Ovary (tissue), 3 donors: ENCODE measurements around the gene TTC38.

Experiments used
- CTCF ChIP-seq, 3 donors: fragments of 450-650 bp in 2 of 3; fragments of 200-600 bp in 1 of 3; IDR thresholded peaks; one replicate each; pipeline versions ENCODE4 v1.5.1 to v1.8.0; 2016 to 2022; ENCODE audit warnings: antibody characterized with exemption in 3 of 3, mild to moderate bottlenecking in 1 of 3
- POLR2A ChIP-seq: fragments of 450-650 bp; IDR thresholded peaks from one replicate; pipeline ENCODE4 v1.6.1; 2017; ENCODE audit warnings: antibody characterized with exemption, mild to moderate bottlenecking, moderate library complexity
- donor health status: DM: no; HTN: no; CAD: no.

- TF ChIP-seq CTCF (IDR thresholded peaks at IDR 0.05) (no peak), POLR2A (no peak)
Observed at GRCh38 chr22:46240907-46241306, 26.9 kb upstream of the TTC38 start.
